H1 (cell line): ENCODE measurements around the gene AP3D1. TPM values are rescaled to one million over a fixed set of nuclear protein-coding genes. Genes with fewer than 3 reads are reported as not detected.

Experiments used
- RBBP5 ChIP-seq: IDR thresholded peaks from 2 replicates; pipeline ENCODE4 v1.7.1; 2012; ENCODE audit warnings: low read depth, mild to moderate bottlenecking, inconsistent platforms, low read length, moderate library complexity, borderline replicate concordance
- SP4 ChIP-seq: IDR thresholded peaks from 2 replicates; pipeline ENCODE4 v1.6.1; 2012; ENCODE audit warnings: low read length, inconsistent platforms
- SUZ12 ChIP-seq: fragments of 200-600 bp; sonication (generic); IDR thresholded peaks from 2 replicates; pipeline ENCODE4 v1.6.1; 2012; ENCODE audit warnings: mild to moderate bottlenecking, inconsistent platforms, low read length, moderate library complexity, mixed read lengths
- polyA plus RNA-seq, 7 experiments: library from polyadenylated mRNA; depleted of rRNA in 3 of 7; stranded (reverse) in 5 of 7; unstranded in 2 of 7; fragments of >200 nt in 5 of 7; fragments of 200-250 nt in 2 of 7; gene quantifications; 1 replicate in 5 of 7; 2 replicates in 1 of 7; 4 replicates in 1 of 7; pipeline versions ENCODE4 v1.2.1 to v1.2.3, GENCODE V29; 2011 to 2013; ENCODE audit warnings: missing spikeins in 2 of 7, mixed read lengths in 2 of 7
- total RNA-seq: library from RNA; stranded (reverse); fragmentation: NEBNext Ultra II Directional; extraction: Animal tissue kit (Norgen Biotek cat#: 25700); gene quantifications from 2 replicates; pipeline ENCODE4 v1.2.1, GENCODE V29; 2021
- TF ChIP-seq, protein P1 (sequence below): fragments of 300-600 bp; sonication (generic); IDR thresholded peaks from 2 replicates; pipeline ENCODE4 v1.7.1; 2012; ENCODE audit warnings: low read length, moderate library complexity, mild to moderate bottlenecking, inconsistent platforms; ENCODE audit not compliant: insufficient replicate concordance
- TF ChIP-seq, protein P2 (sequence below): IDR thresholded peaks from 2 replicates; pipeline ENCODE4 v1.6.1; 2012; ENCODE audit warnings: inconsistent platforms

Gene AP3D1
- total and polyA plus RNA-seq, 2 of the 8 experiments (the other 6 are each of a cell fraction or from before 2014, with no cell fraction given), result 161 to 174 TPM

DNA sequence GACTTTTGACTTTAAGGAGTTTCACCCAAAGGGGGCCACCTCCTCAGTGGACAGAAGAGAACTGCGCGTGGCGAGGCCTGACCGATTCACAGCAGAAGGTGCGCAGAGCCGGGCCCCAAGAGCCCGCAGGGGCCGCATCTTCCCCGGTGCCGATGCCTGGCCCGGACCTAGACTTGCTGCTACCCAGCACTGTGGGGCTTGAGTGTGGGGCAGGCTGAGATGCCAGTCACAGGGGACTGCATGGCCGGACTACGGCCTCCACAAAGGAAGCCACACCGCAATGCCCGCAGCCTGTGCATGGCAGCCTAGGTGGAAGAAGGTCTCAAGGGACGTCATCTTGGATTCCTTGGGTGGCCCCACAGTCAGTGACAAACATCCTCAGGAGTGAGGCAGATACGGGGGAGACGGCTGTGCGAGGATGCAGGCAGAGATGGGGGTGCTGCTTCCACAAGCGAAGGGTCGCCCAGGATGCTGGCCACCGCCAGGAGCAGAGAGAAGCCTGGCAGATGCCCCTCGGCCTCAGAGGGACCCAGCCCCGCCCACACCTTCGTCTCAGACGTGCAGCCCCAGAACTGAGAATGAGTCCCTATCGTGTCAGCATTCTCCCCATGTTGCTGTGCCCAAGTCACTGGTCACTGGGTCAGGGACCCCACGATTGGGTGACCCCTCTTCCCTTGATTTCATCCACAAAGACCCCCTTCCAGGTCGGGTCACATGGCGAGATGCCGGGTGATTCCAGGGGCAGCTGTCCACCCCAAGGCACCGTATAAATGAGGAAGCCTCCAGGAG is 72.1 kb downstream of the AP3D1 start (continued):
- TF ChIP-seq, protein P1, sequence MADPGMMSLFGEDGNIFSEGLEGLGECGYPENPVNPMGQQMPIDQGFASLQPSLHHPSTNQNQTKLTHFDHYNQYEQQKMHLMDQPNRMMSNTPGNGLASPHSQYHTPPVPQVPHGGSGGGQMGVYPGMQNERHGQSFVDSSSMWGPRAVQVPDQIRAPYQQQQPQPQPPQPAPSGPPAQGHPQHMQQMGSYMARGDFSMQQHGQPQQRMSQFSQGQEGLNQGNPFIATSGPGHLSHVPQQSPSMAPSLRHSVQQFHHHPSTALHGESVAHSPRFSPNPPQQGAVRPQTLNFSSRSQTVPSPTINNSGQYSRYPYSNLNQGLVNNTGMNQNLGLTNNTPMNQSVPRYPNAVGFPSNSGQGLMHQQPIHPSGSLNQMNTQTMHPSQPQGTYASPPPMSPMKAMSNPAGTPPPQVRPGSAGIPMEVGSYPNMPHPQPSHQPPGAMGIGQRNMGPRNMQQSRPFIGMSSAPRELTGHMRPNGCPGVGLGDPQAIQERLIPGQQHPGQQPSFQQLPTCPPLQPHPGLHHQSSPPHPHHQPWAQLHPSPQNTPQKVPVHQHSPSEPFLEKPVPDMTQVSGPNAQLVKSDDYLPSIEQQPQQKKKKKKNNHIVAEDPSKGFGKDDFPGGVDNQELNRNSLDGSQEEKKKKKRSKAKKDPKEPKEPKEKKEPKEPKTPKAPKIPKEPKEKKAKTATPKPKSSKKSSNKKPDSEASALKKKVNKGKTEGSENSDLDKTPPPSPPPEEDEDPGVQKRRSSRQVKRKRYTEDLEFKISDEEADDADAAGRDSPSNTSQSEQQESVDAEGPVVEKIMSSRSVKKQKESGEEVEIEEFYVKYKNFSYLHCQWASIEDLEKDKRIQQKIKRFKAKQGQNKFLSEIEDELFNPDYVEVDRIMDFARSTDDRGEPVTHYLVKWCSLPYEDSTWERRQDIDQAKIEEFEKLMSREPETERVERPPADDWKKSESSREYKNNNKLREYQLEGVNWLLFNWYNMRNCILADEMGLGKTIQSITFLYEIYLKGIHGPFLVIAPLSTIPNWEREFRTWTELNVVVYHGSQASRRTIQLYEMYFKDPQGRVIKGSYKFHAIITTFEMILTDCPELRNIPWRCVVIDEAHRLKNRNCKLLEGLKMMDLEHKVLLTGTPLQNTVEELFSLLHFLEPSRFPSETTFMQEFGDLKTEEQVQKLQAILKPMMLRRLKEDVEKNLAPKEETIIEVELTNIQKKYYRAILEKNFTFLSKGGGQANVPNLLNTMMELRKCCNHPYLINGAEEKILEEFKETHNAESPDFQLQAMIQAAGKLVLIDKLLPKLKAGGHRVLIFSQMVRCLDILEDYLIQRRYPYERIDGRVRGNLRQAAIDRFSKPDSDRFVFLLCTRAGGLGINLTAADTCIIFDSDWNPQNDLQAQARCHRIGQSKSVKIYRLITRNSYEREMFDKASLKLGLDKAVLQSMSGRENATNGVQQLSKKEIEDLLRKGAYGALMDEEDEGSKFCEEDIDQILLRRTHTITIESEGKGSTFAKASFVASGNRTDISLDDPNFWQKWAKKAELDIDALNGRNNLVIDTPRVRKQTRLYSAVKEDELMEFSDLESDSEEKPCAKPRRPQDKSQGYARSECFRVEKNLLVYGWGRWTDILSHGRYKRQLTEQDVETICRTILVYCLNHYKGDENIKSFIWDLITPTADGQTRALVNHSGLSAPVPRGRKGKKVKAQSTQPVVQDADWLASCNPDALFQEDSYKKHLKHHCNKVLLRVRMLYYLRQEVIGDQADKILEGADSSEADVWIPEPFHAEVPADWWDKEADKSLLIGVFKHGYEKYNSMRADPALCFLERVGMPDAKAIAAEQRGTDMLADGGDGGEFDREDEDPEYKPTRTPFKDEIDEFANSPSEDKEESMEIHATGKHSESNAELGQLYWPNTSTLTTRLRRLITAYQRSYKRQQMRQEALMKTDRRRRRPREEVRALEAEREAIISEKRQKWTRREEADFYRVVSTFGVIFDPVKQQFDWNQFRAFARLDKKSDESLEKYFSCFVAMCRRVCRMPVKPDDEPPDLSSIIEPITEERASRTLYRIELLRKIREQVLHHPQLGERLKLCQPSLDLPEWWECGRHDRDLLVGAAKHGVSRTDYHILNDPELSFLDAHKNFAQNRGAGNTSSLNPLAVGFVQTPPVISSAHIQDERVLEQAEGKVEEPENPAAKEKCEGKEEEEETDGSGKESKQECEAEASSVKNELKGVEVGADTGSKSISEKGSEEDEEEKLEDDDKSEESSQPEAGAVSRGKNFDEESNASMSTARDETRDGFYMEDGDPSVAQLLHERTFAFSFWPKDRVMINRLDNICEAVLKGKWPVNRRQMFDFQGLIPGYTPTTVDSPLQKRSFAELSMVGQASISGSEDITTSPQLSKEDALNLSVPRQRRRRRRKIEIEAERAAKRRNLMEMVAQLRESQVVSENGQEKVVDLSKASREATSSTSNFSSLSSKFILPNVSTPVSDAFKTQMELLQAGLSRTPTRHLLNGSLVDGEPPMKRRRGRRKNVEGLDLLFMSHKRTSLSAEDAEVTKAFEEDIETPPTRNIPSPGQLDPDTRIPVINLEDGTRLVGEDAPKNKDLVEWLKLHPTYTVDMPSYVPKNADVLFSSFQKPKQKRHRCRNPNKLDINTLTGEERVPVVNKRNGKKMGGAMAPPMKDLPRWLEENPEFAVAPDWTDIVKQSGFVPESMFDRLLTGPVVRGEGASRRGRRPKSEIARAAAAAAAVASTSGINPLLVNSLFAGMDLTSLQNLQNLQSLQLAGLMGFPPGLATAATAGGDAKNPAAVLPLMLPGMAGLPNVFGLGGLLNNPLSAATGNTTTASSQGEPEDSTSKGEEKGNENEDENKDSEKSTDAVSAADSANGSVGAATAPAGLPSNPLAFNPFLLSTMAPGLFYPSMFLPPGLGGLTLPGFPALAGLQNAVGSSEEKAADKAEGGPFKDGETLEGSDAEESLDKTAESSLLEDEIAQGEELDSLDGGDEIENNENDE, result no peak
- TF ChIP-seq SP4 (no peak), RBBP5 (no peak), SUZ12 (no peak)
- TF ChIP-seq, protein P2, sequence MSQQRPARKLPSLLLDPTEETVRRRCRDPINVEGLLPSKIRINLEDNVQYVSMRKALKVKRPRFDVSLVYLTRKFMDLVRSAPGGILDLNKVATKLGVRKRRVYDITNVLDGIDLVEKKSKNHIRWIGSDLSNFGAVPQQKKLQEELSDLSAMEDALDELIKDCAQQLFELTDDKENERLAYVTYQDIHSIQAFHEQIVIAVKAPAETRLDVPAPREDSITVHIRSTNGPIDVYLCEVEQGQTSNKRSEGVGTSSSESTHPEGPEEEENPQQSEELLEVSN, result no peak
